ENCODE measurements around the gene PNMA5.
"Not testable (repeated sequence)": the region's sequence is repeated elsewhere in the genome, so short reads cannot be mapped to it uniquely, and the experiment has no call there.

PNMA5 gene

GRCh38 chrX:152991123-152991522 is 2.8 kb downstream of the PNMA5 start:
- H3K27ac ChIP-seq: no peak overlapping the region
- in situ Hi-C loops (cut with HindIII; ENCODE audit: low pct_ligation_motif_present, low sequenced_read_pairs): no loop called here

GRCh38 chrX:152989292-152989658 is 4.6 kb downstream of the PNMA5 start:
- H3K27me3 ChIP-seq (replicated peaks): no peaks in the 10 kb centered on the region
- H3K27ac ChIP-seq: no peak overlapping the region
- no peak overlapping the region for H3K4me3 ChIP-seq (ENCODE audit: low read depth, low read length)
- in situ Hi-C loops (cut with HindIII; ENCODE audit: low pct_ligation_motif_present, low sequenced_read_pairs): no loop called here
- H3K36me3 ChIP-seq (replicated peaks): no peaks in the 10 kb centered on the region
- no peak for DNase-seq
- TF ChIP-seq CTCF (IDR thresholded peaks at IDR 0.05; ENCODE audit: low read depth, low read length, missing control alignments): no peak

More at GRCh38 chrX:152991123-152991522, 2.8 kb downstream of the PNMA5 start:
- Histone ChIP-seq H3K27me3 (replicated peaks) (no peaks in the 10 kb centered on the region), H3K4me3 (ENCODE audit: low read depth, low read length) (no peak overlapping the region), H3K36me3 (replicated peaks) (no peaks in the 10 kb centered on the region)
- no peak for DNase-seq
- no peak for TF ChIP-seq CTCF (IDR thresholded peaks at IDR 0.05; ENCODE audit: low read depth, low read length, missing control alignments)

- TF ChIP-seq CTCF (IDR thresholded peaks at IDR 0.05; ENCODE audit: low read depth, low read length, missing control alignments): no peak
- Histone ChIP-seq H3K4me3 (ENCODE audit: low read depth, low read length) (no peak overlapping the region), H3K36me3 (replicated peaks) (no peaks in the 10 kb centered on the region), H3K27ac (no peak overlapping the region), H3K27me3 (replicated peaks) (no peaks in the 10 kb centered on the region)
- in situ Hi-C loops (cut with HindIII; ENCODE audit: low pct_ligation_motif_present, low sequenced_read_pairs): no loop called here
- DNase-seq: no peak
Observed at GRCh38 chrX:152988536-152989291, 5.2 kb downstream of the PNMA5 start.

GRCh38 chrX:152987801-152988200 is 6.1 kb downstream of the PNMA5 start:
- no peak for DNase-seq
- no peak overlapping the region for H3K4me3 ChIP-seq (ENCODE audit: low read depth, low read length)
- no peak for TF ChIP-seq CTCF (IDR thresholded peaks at IDR 0.05; ENCODE audit: low read depth, low read length, missing control alignments)
- no peaks in the 10 kb centered on the region for H3K27me3 ChIP-seq (replicated peaks)
- no peak overlapping the region for H3K27ac ChIP-seq
- no peaks in the 10 kb centered on the region for H3K36me3 ChIP-seq (replicated peaks)
- in situ Hi-C loops (cut with HindIII; ENCODE audit: low pct_ligation_motif_present, low sequenced_read_pairs): no loop called here

- H3K4me3 ChIP-seq (ENCODE audit: low read depth, low read length); H3K27ac ChIP-seq; DNase-seq; H3K27me3 ChIP-seq (replicated peaks); in situ Hi-C loops (cut with HindIII; ENCODE audit: low pct_ligation_motif_present, low sequenced_read_pairs); H3K36me3 ChIP-seq (replicated peaks): not testable (repeated sequence)
Observed at GRCh38 chrX:152987156-152987555, 6.8 kb downstream of the PNMA5 start.

GRCh38 chrX:152985383-152985782 is 8.5 kb downstream of the PNMA5 start:
- H3K27me3 ChIP-seq (replicated peaks); in situ Hi-C loops (cut with HindIII; ENCODE audit: low pct_ligation_motif_present, low sequenced_read_pairs); DNase-seq; H3K36me3 ChIP-seq (replicated peaks); H3K27ac ChIP-seq; H3K4me3 ChIP-seq (ENCODE audit: low read depth, low read length): not testable (repeated sequence)

- in situ Hi-C loops (cut with HindIII; ENCODE audit: low pct_ligation_motif_present, low sequenced_read_pairs): no loop called here
- Histone ChIP-seq H3K36me3 (replicated peaks) (no peaks in the 10 kb centered on the region), H3K27ac (no peak overlapping the region), H3K27me3 (replicated peaks) (no peaks in the 10 kb centered on the region), H3K4me3 (ENCODE audit: low read depth, low read length) (no peak overlapping the region)
- DNase-seq: no peak
- TF ChIP-seq CTCF (IDR thresholded peaks at IDR 0.05; ENCODE audit: low read depth, low read length, missing control alignments): no peak
Observed at GRCh38 chrX:152968193-152968592, 25.7 kb downstream of the PNMA5 start.
